Measurements from ENCODE around the gene PTPRT.

The PTPRT gene

DNA sequence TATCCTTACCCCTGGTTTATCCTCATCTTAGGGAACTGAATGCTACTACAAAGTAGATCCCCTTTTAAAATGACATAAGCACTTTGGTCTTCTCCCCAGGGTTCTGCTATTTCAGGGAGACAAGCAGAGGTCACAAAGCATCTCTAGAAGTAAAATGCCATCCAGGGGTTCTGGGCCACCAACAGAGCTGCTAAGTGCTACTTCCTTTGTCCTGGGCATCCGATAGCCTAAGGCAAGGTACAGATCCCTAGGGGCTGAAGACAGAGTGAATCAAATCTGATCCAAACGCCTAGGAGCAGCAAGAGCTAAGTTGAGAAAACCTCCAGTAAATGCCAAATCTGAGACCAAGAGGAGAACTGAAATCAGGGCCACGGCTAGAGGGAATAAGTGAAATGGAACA, 161.2 kb downstream of the PTPRT start:
- Histone ChIP-seq H3K27me3 (ENCODE audit: control insufficient read depth, insufficient read depth, low read length) (no peaks in the 10 kb centered on the region), H3K4me3 (ENCODE audit: low read length) (no peak overlapping the region), H3K4me1 (ENCODE audit: control insufficient read depth, insufficient read depth, low read length) (no peaks in the 10 kb centered on the region; the same call in 1 of the 2 replicates), H3K36me3 (ENCODE audit: control insufficient read depth, insufficient read depth, low read length) (no peaks in the 10 kb centered on the region), H3K9me3 (ENCODE audit: control insufficient read depth, insufficient read depth, low read length) (no peaks in the 10 kb centered on the region), H3K27ac (ENCODE audit: low read length) (no peak overlapping the region)
- no peak for DNase-seq (ENCODE audit: low read depth, low spot score)
- WGBS (ENCODE audit: insufficient coverage, insufficient read length) = no CpG with 5 or more reads among the region's 3 CpGs

DNA sequence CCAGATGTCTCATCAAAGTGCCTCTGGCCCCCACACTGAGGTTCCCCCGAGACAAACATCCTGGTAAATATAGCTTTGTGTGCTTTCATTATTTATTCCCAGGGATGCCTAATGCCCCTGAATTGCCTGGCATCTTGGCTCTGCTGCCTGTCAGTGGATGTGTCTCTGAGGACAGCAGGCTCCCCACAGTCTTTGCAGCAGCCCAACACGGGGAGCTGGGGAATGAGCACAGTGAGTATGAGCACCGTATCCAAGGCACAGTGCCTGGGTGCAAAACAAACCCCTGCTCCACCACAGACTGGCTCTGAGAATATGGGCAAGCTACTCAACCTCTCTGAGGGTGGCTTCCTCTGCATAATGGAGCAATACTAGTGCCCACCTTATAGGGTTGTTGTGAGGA, 165.9 kb downstream of the PTPRT start:
- no peaks in the 10 kb centered on the region for H3K36me3 ChIP-seq (ENCODE audit: control insufficient read depth, insufficient read depth, low read length)
- H3K27ac ChIP-seq (ENCODE audit: low read length) = no peak overlapping the region
- H3K4me1 ChIP-seq (ENCODE audit: control insufficient read depth, insufficient read depth, low read length) = no peaks in the 10 kb centered on the region
- no peaks in the 10 kb centered on the region for H3K9me3 ChIP-seq (ENCODE audit: control insufficient read depth, insufficient read depth, low read length)
- no peak overlapping the region for H3K4me3 ChIP-seq (ENCODE audit: low read length)
- WGBS (ENCODE audit: insufficient coverage, insufficient read length) = no CpG with 5 or more reads among the region's 3 CpGs
- no peaks in the 10 kb centered on the region for H3K27me3 ChIP-seq (ENCODE audit: control insufficient read depth, insufficient read depth, low read length)
- no peak for DNase-seq (ENCODE audit: low read depth, low spot score)

DNA sequence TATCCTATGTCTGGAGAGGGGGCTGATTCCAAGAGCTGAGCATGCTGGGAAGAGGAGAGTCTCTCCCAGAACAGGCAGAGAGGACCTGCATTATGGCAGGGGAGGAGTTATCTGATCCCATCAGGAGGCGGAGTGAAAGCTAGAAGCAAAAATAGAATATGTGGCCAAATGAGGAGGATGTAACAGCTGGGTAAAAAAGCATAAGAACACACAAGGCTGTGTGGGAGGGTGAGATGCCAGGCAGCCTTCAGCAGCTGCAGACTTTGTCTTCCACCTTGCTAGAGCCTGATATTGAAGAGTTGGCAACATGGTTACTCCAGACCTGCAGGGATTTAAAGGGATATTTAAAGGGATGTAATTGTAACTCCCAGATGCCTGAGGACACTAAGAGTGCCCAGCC, 167.1 kb downstream of the PTPRT start:
- Histone ChIP-seq H3K4me3 (ENCODE audit: low read length) (no peak overlapping the region), H3K4me1 (ENCODE audit: control insufficient read depth, insufficient read depth, low read length) (peaks cover under 1% of the 10 kb centered on the region; the same call in 1 of the 2 replicates), H3K27ac (ENCODE audit: low read length) (no peak overlapping the region), H3K36me3 (ENCODE audit: control insufficient read depth, insufficient read depth, low read length) (no peaks in the 10 kb centered on the region), H3K9me3 (ENCODE audit: control insufficient read depth, insufficient read depth, low read length) (no peaks in the 10 kb centered on the region), H3K27me3 (ENCODE audit: control insufficient read depth, insufficient read depth, low read length) (no peaks in the 10 kb centered on the region)
- DNase-seq (ENCODE audit: low read depth, low spot score) = no peak
- WGBS (ENCODE audit: insufficient coverage, insufficient read length) = no CpG with 5 or more reads among the region's 1 CpG

DNA sequence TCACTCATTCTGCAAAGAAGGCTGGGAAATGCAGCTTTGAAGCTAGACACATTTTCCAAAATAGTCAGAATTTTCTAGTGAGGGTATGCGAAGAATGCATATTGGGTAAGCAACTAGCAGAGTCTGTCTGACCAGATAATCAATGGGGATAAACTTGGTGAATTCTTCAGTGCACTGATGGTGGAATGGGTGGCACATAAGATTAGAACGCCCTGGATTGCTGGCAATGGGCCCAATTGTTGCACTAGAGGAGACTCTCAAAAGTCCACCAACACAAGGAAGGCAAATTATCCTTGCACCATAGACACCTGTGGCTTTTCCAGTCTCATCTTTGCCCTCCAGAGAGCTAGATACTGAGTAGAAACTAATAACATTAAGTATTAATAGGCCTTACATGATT, 167.6 kb downstream of the PTPRT start:
- no peaks in the 10 kb centered on the region for H3K36me3 ChIP-seq (ENCODE audit: control insufficient read depth, insufficient read depth, low read length)
- no peaks in the 10 kb centered on the region for H3K9me3 ChIP-seq (ENCODE audit: control insufficient read depth, insufficient read depth, low read length)
- no peaks in the 10 kb centered on the region for H3K27me3 ChIP-seq (ENCODE audit: control insufficient read depth, insufficient read depth, low read length)
- peaks cover 2% of the 10 kb centered on the region; the same call in 1 of the 2 replicates for H3K4me1 ChIP-seq (ENCODE audit: control insufficient read depth, insufficient read depth, low read length)
- WGBS (ENCODE audit: insufficient coverage, insufficient read length) = no CpG with 5 or more reads among the region's 2 CpGs
- H3K4me3 ChIP-seq (ENCODE audit: low read length) = no peak overlapping the region
- no peak overlapping the region for H3K27ac ChIP-seq (ENCODE audit: low read length)
- no peak for DNase-seq (ENCODE audit: low read depth, low spot score)

DNA sequence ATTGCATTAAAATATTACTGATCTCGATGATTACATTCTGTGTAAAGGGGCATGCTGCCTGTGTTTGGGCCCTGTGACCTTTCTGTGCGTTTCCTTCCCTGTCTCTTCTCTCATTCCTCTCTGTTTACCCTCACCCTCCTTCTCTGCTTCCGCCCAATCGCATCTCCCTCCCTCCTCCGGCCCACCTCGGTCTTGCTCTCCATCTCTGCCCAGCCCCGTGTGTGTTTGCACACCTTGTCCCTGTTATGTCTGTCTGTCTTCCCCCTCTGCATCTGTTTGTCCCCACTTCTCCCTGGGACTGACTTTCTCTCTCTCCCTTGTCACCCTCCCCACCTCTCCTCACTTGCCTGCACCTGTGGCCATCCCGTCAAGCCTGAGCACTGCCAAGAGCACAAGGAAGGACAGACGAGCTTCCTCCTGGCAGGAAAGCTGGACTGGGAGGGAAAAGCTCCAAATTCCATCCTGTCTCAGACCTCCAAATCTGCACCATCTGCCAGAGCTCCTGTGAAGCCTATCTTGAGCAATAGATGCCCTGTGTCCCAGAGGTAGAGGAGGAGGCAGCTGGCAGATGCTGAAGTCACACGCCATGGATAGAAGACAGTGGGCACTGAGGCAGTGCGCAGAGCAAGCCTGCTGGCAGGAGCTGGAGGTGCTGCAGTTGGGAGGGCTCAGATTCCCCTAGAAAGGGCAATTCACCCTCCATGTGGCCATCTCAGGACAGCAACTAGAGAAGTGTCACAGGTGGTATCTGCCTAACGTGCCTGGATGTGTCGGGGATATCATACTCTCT, 172.3 kb downstream of the PTPRT start:
- Histone ChIP-seq H3K27ac (ENCODE audit: low read length) (no peak overlapping the region), H3K4me3 (ENCODE audit: low read length) (no peak overlapping the region), H3K4me1 (ENCODE audit: control insufficient read depth, insufficient read depth, low read length) (peaks cover 2% of the 10 kb centered on the region; the same call in 1 of the 2 replicates), H3K9me3 (ENCODE audit: control insufficient read depth, insufficient read depth, low read length) (no peaks in the 10 kb centered on the region), H3K36me3 (ENCODE audit: control insufficient read depth, insufficient read depth, low read length) (no peaks in the 10 kb centered on the region), H3K27me3 (ENCODE audit: control insufficient read depth, insufficient read depth, low read length) (no peaks in the 10 kb centered on the region)
- no peak for DNase-seq (ENCODE audit: low read depth, low spot score)
- WGBS (ENCODE audit: insufficient coverage, insufficient read length) = no CpG with 5 or more reads among the region's 13 CpGs

DNA sequence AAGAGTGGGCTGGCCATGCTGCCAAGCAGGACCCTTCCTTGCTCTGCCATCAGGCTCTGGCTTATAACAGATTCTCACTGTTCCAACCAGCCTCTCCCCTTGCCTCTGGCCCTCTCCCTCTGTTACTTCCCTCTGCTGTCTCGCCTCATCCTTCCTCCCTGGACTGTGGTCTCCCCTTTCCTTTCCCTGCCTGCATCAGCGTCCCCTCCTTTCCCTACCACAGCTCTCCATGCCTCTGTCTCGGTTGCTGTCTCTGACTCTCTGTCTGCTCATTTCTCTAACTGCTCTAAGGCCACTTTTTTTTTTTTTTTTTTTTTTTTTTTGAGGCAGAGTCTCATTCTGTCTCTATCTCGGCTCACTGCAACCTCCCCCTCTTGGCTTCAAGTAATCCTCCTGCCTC, 173.4 kb downstream of the PTPRT start:
- no CpG with 5 or more reads among the region's 4 CpGs for WGBS (ENCODE audit: insufficient coverage, insufficient read length)
- H3K4me3 ChIP-seq (ENCODE audit: low read length) = no peak overlapping the region
- H3K27me3 ChIP-seq (ENCODE audit: control insufficient read depth, insufficient read depth, low read length) = no peaks in the 10 kb centered on the region
- DNase-seq (ENCODE audit: low read depth, low spot score) = no peak
- H3K27ac ChIP-seq (ENCODE audit: low read length) = no peak overlapping the region
- H3K4me1 ChIP-seq (ENCODE audit: control insufficient read depth, insufficient read depth, low read length) = peaks cover 2% of the 10 kb centered on the region; the same call in 1 of the 2 replicates
- no peaks in the 10 kb centered on the region for H3K9me3 ChIP-seq (ENCODE audit: control insufficient read depth, insufficient read depth, low read length)
- H3K36me3 ChIP-seq (ENCODE audit: control insufficient read depth, insufficient read depth, low read length) = no peaks in the 10 kb centered on the region

DNA sequence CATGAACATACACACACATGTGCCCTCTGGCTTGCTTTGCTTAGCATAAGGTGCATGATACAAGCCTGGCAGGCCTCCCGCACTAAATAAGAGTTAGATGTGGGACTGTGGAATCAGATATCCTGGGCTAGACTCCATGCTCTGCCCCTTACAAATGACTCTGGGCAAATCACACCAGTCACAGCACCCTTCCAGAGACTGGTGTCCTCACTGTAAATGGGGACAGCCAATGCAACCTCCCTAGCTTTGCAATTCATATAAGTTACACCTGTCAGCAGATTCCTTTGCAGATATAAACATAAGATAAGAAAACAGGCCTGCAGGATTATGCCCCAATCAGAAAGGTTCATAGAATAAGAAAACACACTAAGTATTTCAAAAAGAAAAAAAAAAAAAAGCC, 174.1 kb downstream of the PTPRT start:
- no peak for DNase-seq (ENCODE audit: low read depth, low spot score)
- no CpG with 5 or more reads among the region's 1 CpG for WGBS (ENCODE audit: insufficient coverage, insufficient read length)
- no peak overlapping the region for H3K27ac ChIP-seq (ENCODE audit: low read length)

DNA sequence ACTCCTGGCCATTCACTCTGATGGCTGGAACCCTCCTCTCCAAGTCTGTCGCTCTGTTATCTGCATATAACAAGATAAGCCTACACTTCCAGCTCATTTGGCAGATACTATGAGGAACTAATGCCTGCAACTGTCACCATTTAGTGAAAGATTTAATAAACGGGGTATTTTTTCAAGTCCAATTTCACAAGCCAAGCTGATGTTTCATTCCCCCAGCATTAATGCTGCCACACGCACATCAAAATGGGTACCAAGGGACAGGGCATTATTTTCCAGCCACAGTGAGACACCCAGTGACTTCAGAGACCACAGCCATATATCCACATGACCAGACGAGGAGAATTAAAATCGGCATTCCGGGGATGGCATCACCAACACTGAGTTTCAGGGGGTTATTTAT, 175.5 kb downstream of the PTPRT start:
- H3K9me3 ChIP-seq (ENCODE audit: control insufficient read depth, insufficient read depth, low read length) = no peaks in the 10 kb centered on the region
- H3K36me3 ChIP-seq (ENCODE audit: control insufficient read depth, insufficient read depth, low read length) = no peaks in the 10 kb centered on the region
- H3K27me3 ChIP-seq (ENCODE audit: control insufficient read depth, insufficient read depth, low read length) = no peaks in the 10 kb centered on the region
- peaks cover 2% of the 10 kb centered on the region; the same call in 1 of the 2 replicates for H3K4me1 ChIP-seq (ENCODE audit: control insufficient read depth, insufficient read depth, low read length)
- H3K4me3 ChIP-seq (ENCODE audit: low read length) = no peak overlapping the region
- DNase-seq (ENCODE audit: low read depth, low spot score) = no peak
- no peak overlapping the region for H3K27ac ChIP-seq (ENCODE audit: low read length)
- WGBS (ENCODE audit: insufficient coverage, insufficient read length) = no CpG with 5 or more reads among the region's 6 CpGs

More for the DNA sequence above, 174.1 kb downstream of the PTPRT start:
- H3K9me3 ChIP-seq (ENCODE audit: control insufficient read depth, insufficient read depth, low read length) = no peaks in the 10 kb centered on the region
- peaks cover 2% of the 10 kb centered on the region; the same call in 1 of the 2 replicates for H3K4me1 ChIP-seq (ENCODE audit: control insufficient read depth, insufficient read depth, low read length)
- H3K4me3 ChIP-seq (ENCODE audit: low read length) = no peak overlapping the region
- H3K27me3 ChIP-seq (ENCODE audit: control insufficient read depth, insufficient read depth, low read length) = no peaks in the 10 kb centered on the region
- no peaks in the 10 kb centered on the region for H3K36me3 ChIP-seq (ENCODE audit: control insufficient read depth, insufficient read depth, low read length)

DNA sequence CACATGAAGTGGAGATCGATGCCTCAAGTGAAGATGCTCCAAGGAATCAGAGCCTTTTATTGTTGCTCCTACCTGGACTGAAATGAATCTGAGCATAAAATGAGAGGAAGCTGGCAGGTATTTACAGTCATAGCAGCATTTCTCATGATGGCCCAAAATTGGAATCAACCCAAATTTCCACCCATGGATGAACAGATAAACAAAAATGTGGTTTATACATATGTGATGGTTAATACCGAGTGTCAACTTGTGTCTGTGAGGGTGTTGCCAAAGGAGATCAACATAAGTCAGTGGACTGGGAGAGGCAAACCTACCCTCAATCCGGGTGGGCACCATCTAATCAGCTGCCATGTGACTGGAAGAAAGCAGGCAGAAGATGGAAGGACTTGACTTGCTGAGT, 178.2 kb downstream of the PTPRT start:
- DNase-seq (ENCODE audit: low read depth, low spot score) = no peak
- no peaks in the 10 kb centered on the region for H3K27me3 ChIP-seq (ENCODE audit: control insufficient read depth, insufficient read depth, low read length)
- no peak overlapping the region for H3K4me3 ChIP-seq (ENCODE audit: low read length)
- H3K27ac ChIP-seq (ENCODE audit: low read length) = no peak overlapping the region
- WGBS (ENCODE audit: insufficient coverage, insufficient read length) = no CpG with 5 or more reads among the region's 3 CpGs
- no peaks in the 10 kb centered on the region for H3K9me3 ChIP-seq (ENCODE audit: control insufficient read depth, insufficient read depth, low read length)
- H3K36me3 ChIP-seq (ENCODE audit: control insufficient read depth, insufficient read depth, low read length) = no peaks in the 10 kb centered on the region
- no peaks in the 10 kb centered on the region; the same call in 1 of the 2 replicates for H3K4me1 ChIP-seq (ENCODE audit: control insufficient read depth, insufficient read depth, low read length)

DNA sequence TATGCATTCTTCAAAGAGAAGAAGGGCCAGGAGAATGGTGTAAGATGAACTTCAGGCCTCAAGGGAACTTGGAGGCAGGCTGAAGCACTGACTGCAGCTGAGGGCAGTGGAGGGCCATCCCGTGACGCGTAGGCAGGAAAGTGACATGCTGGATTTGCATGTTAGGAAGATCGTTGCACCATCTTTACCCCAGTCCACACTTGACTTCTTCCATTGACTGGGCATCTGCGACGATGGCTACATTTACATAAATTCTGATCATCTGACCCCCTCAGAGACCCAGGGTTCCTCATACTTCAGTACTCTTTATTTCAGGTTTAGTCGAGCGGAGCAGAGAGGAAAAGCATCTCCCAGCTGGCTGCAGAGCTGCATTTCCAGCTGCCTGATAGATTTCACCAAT, 180.2 kb downstream of the PTPRT start:
- Histone ChIP-seq H3K27me3 (ENCODE audit: control insufficient read depth, insufficient read depth, low read length) (no peaks in the 10 kb centered on the region), H3K9me3 (ENCODE audit: control insufficient read depth, insufficient read depth, low read length) (no peaks in the 10 kb centered on the region), H3K27ac (ENCODE audit: low read length) (no peak overlapping the region), H3K36me3 (ENCODE audit: control insufficient read depth, insufficient read depth, low read length) (no peaks in the 10 kb centered on the region), H3K4me1 (ENCODE audit: control insufficient read depth, insufficient read depth, low read length) (no peaks in the 10 kb centered on the region; the same call in 1 of the 2 replicates), H3K4me3 (ENCODE audit: low read length) (no peak overlapping the region)
- no CpG with 5 or more reads among the region's 8 CpGs for WGBS (ENCODE audit: insufficient coverage, insufficient read length)
- DNase-seq (ENCODE audit: low read depth, low spot score) = no peak

DNA sequence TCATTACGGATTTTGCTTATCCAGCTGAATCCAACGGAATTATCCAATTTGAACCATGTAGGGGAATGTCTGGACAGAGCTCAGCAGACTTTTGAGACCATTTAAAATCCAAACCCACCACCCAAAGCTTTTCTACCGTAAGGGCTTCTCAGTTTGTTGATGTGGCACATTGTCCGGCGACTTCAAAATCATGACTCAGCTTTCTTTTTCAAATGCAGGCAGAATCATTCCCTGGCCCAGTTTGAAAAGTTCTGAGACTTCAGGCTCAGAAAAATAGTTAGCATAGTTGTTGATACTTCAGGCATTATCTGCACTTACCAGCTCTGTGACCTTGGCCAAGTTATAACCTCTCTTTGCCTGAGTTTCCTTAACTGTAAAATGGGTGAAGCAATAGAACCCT, 182.2 kb downstream of the PTPRT start:
- Histone ChIP-seq H3K27me3 (ENCODE audit: control insufficient read depth, insufficient read depth, low read length) (no peaks in the 10 kb centered on the region), H3K9me3 (ENCODE audit: control insufficient read depth, insufficient read depth, low read length) (no peaks in the 10 kb centered on the region), H3K4me1 (ENCODE audit: control insufficient read depth, insufficient read depth, low read length) (no peaks in the 10 kb centered on the region; the same call in 1 of the 2 replicates), H3K36me3 (ENCODE audit: control insufficient read depth, insufficient read depth, low read length) (no peaks in the 10 kb centered on the region), H3K4me3 (ENCODE audit: low read length) (no peak overlapping the region), H3K27ac (ENCODE audit: low read length) (no peak overlapping the region)
- DNase-seq (ENCODE audit: low read depth, low spot score) = no peak
- no CpG with 5 or more reads among the region's 5 CpGs for WGBS (ENCODE audit: insufficient coverage, insufficient read length)

All from iPS DF 6.9 (cell line).